Keratinocyte (primary cell): ENCODE results near the gene LPCAT4. TPM values are rescaled to one million over a fixed set of nuclear protein-coding genes. Genes with fewer than 3 reads are reported as not detected.
"Not testable (repeated sequence)": the region's sequence is repeated elsewhere in the genome, so short reads cannot be mapped to it uniquely, and the experiment has no call there.

Experiments
- DNase-seq: peaks from one replicate; pipeline ENCODE4 v3.0.0-alpha.2; 2011; ENCODE audit warnings: low read depth, missing footprints, low spot score
- FAIRE-seq: peaks from 2 replicates; lab custom pipeline; 2011; peaks lifted over from hg19 to GRCh38; lab: Jason Lieb, UNC
- H2AFZ ChIP-seq: 2 replicates; pipeline ENCODE4 v1.6.0; 2012; ENCODE audit warnings: low read length, control low read depth, inconsistent platforms; ENCODE audit not compliant: control insufficient read depth
- H3K27ac ChIP-seq: 2 replicates; pipeline ENCODE4 v1.5.1; 2011; ENCODE audit warnings: low read length; ENCODE audit not compliant: control insufficient read depth, insufficient read depth
- H3K27me3 ChIP-seq: 3 replicates; pipeline ENCODE4 v1.6.0; 2011; ENCODE audit warnings: low read length; ENCODE audit not compliant: control insufficient read depth, insufficient read depth; ENCODE audit errors: extremely low read depth
- H3K36me3 ChIP-seq, 2 experiments: 2 replicates in 1 of 2; 3 replicates in 1 of 2; pipeline ENCODE4 v1.5.1; 2011; ENCODE audit warnings: low read length in 2 of 2, mild to moderate bottlenecking in 1 of 2; ENCODE audit not compliant: control insufficient read depth in 2 of 2, insufficient read depth in 2 of 2; ENCODE audit errors: extremely low read depth in 1 of 2
- H3K4me1 ChIP-seq: 3 replicates; pipeline ENCODE4 v1.5.1; 2011; ENCODE audit warnings: low read length; ENCODE audit not compliant: control insufficient read depth, insufficient read depth; ENCODE audit errors: extremely low read depth
- H3K4me2 ChIP-seq: 3 replicates; pipeline ENCODE4 v1.6.0; 2011; ENCODE audit warnings: low read depth, low read length; ENCODE audit not compliant: control insufficient read depth, insufficient read depth; ENCODE audit errors: extremely low read depth
- H3K4me3 ChIP-seq, 3 experiments: fragments of 200-600 bp in 1 of 3; sonication (generic) in 1 of 3; 2 replicates in 2 of 3; 3 replicates in 1 of 3; pipeline ENCODE4 v1.5.1; 2011 to 2016; ENCODE audit warnings: low read length in 3 of 3, mild to moderate bottlenecking in 3 of 3, control low read depth in 2 of 3, inconsistent platforms in 1 of 3, low read depth in 1 of 3, mixed read lengths in 1 of 3, mixed run types in 1 of 3, moderate library complexity in 1 of 3; ENCODE audit not compliant: control insufficient read depth in 2 of 3, insufficient read depth in 2 of 3; ENCODE audit errors: extremely low read depth in 1 of 3
- H3K79me2 ChIP-seq: 2 replicates; pipeline ENCODE4 v1.6.0; 2012; ENCODE audit warnings: low read length; ENCODE audit not compliant: control insufficient read depth, insufficient read depth
- H3K9ac ChIP-seq: 3 replicates; pipeline ENCODE4 v1.6.0; 2011; ENCODE audit warnings: low read length; ENCODE audit not compliant: control insufficient read depth, insufficient read depth; ENCODE audit errors: extremely low read depth
- H3K9me1 ChIP-seq: 3 replicates; pipeline ENCODE4 v1.6.0; 2011; ENCODE audit warnings: low read length; ENCODE audit not compliant: control insufficient read depth, insufficient read depth; ENCODE audit errors: extremely low read depth
- H3K9me3 ChIP-seq: 2 replicates; pipeline ENCODE4 v1.5.1; 2012; ENCODE audit warnings: low read depth, low read length; ENCODE audit not compliant: control insufficient read depth
- H4K20me1 ChIP-seq: 3 replicates; pipeline ENCODE4 v1.6.0; 2011; ENCODE audit warnings: low read length; ENCODE audit not compliant: control insufficient read depth, insufficient read depth; ENCODE audit errors: extremely low read depth
- dilution Hi-C: fragments of 300-500 bp; cut with MboI; formaldehyde crosslinking; loops from one replicate; pipeline ENCODE4 v1.7.0; 2020; ENCODE audit warnings: low sequenced_read_pairs; ENCODE audit not compliant: extremely low pct_ligation_motif_present
- polyA plus RNA-seq, 5 experiments: library from polyadenylated mRNA; depleted of rRNA in 3 of 5; stranded (reverse) in 3 of 5; stranded (forward) in 1 of 5; unstranded in 1 of 5; fragments of >200 nt; gene quantifications; 1 replicate in 1 of 5; 2 replicates in 3 of 5; 3 replicates in 1 of 5; pipeline versions ENCODE4 v1.2.1 to v1.2.3, GENCODE V29; 2011 to 2012; ENCODE audit warnings: missing spikeins in 2 of 5, low read depth in 1 of 5, low replicate concordance in 1 of 5

The LPCAT4 gene
- polyA plus RNA-seq, 1 donor (not counting 4 experiments of a cell fraction or from before 2014, with no cell fraction given): 43.3 TPM

DNA sequence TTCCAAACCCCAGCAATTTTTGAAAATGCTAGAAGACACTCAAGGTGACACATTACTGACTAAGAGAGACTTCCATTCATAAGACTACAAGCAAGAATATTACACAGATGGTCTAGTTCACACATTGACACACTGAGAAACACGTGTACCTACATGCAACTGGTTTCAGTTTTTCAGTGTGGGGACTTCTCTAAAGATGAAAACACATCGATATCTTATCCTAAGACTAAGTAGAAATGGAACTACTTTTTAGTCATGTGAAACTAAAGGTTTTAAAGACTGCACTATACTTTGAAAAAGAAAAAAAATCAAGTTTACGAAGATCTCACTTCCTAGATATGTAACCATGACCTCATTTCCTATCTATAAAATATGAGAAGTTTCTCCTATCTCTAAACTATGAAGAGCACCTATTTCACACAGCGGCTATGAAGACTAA, 36.2 kb upstream of the LPCAT4 start:
- H3K36me3 ChIP-seq, H3K9ac ChIP-seq, DNase-seq, H4K20me1 ChIP-seq, FAIRE-seq, H3K27ac ChIP-seq, H2AFZ ChIP-seq, H3K9me1 ChIP-seq, H3K79me2 ChIP-seq, H3K4me1 ChIP-seq, H3K4me3 ChIP-seq, H3K4me2 ChIP-seq, H3K9me3 ChIP-seq, dilution Hi-C loops, H3K27me3 ChIP-seq: not testable (repeated sequence)

DNA sequence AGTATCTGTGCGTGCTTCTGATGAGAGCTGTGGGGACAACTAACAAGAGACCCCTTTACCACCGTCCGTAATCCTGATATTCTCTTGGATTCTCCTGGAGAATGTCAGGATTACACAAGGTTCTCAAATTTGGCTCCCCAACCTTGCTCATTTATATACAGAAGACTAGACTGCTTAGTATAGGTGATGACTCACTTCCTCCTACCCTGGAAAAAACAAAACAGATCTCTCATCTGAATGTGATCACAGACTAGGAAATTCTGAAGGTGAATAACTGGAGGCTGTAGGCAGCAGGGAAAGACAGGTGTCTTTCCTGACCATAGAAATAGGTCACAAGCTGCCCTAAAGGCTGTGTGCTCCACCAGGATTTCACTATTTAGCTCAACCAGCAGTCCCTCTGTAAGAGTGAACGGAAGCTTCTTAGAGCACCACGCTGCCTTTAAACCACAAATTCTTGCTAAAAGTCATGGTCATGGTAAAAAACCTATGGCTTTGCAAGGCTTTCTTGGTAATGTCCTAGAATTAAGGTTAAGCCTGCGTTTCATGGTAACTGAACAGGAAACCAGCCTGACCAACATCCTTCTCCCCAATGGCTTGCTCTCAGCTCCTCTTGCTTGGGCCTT, 30.8 kb upstream of the LPCAT4 start:
- H3K4me2 ChIP-seq, H4K20me1 ChIP-seq, H3K4me3 ChIP-seq, H3K79me2 ChIP-seq, DNase-seq, H3K4me1 ChIP-seq, H2AFZ ChIP-seq, H3K9me1 ChIP-seq, H3K36me3 ChIP-seq, H3K9me3 ChIP-seq, H3K27me3 ChIP-seq, dilution Hi-C loops, H3K9ac ChIP-seq, H3K27ac ChIP-seq: not testable (repeated sequence)
- peak; percentile 86 for FAIRE-seq

DNA sequence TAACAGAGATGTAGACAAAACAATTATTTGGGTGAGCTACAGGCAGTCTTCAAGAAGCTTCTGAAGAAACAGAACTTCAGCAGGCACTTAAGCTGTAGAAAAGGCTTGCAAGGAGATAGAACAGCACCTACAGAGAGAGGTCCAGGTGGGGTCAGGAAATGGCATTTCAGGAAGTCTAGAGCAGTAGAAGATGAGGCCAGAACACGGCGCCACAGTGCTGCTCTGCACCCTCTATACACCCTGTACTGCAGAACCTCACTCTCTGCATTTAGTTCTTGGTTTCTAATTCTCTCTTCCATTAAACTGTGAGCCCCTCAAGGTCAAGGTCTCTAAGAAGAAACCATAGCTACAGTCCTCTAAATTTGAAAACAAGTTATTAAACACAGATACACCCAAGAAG, 26.0 kb upstream of the LPCAT4 start:
- FAIRE-seq: not testable (repeated sequence)

DNA sequence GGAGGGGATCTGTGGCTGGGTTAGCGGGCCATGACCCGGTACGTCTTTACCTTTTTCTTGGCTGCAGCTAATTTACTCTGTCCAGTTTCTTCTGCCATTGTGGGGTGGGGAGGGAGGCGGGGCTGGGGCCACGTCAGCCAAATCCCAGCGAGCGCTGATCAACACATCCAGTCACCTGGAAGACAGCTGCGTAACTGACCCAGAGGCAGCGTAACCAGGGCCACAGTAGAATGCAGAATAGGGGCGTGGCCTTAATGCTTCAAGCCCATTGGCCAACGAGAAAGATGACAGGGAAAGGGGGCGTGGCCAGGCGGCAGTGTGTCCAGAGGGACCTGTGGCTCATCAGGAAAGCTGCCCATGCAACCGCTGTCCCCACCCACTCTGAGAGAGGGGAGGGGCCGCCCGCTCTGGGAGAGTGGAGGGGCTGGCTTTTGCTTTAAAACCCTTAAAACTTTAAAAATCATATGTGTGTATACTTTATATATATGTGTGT, 22.6 kb upstream of the LPCAT4 start:
- H3K4me1 ChIP-seq, H4K20me1 ChIP-seq, dilution Hi-C loops, DNase-seq, H3K79me2 ChIP-seq, H3K36me3 ChIP-seq, H3K27me3 ChIP-seq, H3K27ac ChIP-seq, H3K9me1 ChIP-seq, H3K9ac ChIP-seq, H2AFZ ChIP-seq, FAIRE-seq, H3K9me3 ChIP-seq, H3K4me3 ChIP-seq, H3K4me2 ChIP-seq: not testable (repeated sequence)

More for the DNA sequence above, 26.0 kb upstream of the LPCAT4 start:
- H3K36me3 ChIP-seq, dilution Hi-C loops, H3K79me2 ChIP-seq, H3K9me1 ChIP-seq, H3K4me2 ChIP-seq, H4K20me1 ChIP-seq, H3K9ac ChIP-seq, H3K4me1 ChIP-seq, H3K4me3 ChIP-seq, H2AFZ ChIP-seq, H3K27ac ChIP-seq, H3K9me3 ChIP-seq, DNase-seq, H3K27me3 ChIP-seq: not testable (repeated sequence)

DNA sequence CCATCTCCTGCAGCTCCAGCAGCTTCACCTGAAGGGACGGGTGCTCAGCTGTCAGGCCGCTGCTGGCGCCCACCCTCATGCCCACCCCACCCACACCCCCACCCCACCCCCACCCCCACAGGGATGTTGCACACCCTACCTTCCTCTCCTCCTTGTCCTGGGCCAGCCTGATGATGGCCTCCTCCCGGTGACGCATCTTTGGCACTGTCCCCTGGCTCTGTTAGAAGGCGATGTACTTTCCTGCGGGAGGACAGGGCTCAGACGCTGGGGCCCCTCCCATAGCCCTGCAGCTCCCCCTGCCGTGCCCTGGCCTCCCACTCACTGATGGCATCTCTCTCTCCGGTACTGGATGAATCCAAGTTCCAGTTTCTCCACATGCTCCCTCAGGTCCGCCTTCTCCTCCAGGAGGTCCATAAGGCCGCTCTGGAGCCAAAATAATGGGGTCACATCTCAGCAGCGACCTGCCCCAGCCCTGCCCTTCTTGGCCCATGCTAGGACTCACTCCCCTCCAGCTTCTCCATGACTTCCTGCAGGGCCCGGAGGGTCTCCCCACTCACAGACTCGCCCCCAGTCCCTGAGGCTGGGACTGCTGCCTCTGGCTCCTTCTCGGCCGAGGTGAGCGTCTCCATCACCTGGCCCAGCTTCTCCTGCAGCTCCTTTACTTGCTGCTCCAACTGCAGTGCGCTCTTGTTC, 15.0 kb upstream of the LPCAT4 start:
- FAIRE-seq: not testable (repeated sequence)

More for the DNA sequence above, 15.0 kb upstream of the LPCAT4 start:
- H3K27me3 ChIP-seq, H3K4me1 ChIP-seq, dilution Hi-C loops, H3K9me3 ChIP-seq, H3K9ac ChIP-seq, H3K4me2 ChIP-seq, H3K79me2 ChIP-seq, DNase-seq, H3K36me3 ChIP-seq, H3K27ac ChIP-seq, H4K20me1 ChIP-seq, H2AFZ ChIP-seq, H3K4me3 ChIP-seq, H3K9me1 ChIP-seq: not testable (repeated sequence)
